IMR-90 (cell line): Measurements from ENCODE around the gene EPB41L2. TPM values are rescaled to one million over a fixed set of nuclear protein-coding genes. Genes with fewer than 3 reads are reported as not detected.

Experiments
- ATAC-seq: fragments of 200-7000 bp; cut with Tn5 transposase; 2 replicates; pipeline ENCODE4 v1.9.1; 2020; ENCODE audit warnings: low read depth, mild to moderate bottlenecking, moderate library complexity
- BruUV-seq: library from RNA; stranded (reverse); fragments of 400-500 nt; replicated peaks from 2 replicates; lab custom pipeline; 2021; lab: Mats Ljungman, UMichigan
- CTCF ChIA-PET: fragments of 300-600 bp; formaldehyde crosslinking; extraction: SDS; loops from one replicate; lab custom pipeline; 2021; ENCODE audit warnings: antibody characterized with exemption; lab: Yijun Ruan, JAX
- POLR2A ChIA-PET: fragments of 300-600 bp; sonication (Branson Sonifier 250); formaldehyde crosslinking; loops from one replicate; lab custom pipeline; 2022; ENCODE audit warnings: antibody characterized with exemption; ENCODE audit not compliant: unreplicated experiment; lab: Charles Lee
- DNase-seq: peaks from one replicate; pipeline ENCODE4 v3.0.0; 2013
- H2AFZ ChIP-seq: replicated peaks from 2 replicates; pipeline ENCODE3; 2013; ENCODE audit warnings: low read length, mild to moderate bottlenecking; ENCODE audit not compliant: poor library complexity
- H2AK5ac ChIP-seq: 2 replicates; pipeline ENCODE4 v1.6.1; 2013; ENCODE audit warnings: low read depth, low read length, inconsistent platforms
- H2AK9ac ChIP-seq: replicated peaks from 2 replicates; pipeline ENCODE3; 2013; ENCODE audit warnings: mild to moderate bottlenecking, low read depth, low read length, moderate library complexity; ENCODE audit not compliant: poor library complexity
- H2BK120ac ChIP-seq: 2 replicates; pipeline ENCODE4 v1.6.1; 2013; ENCODE audit warnings: low read depth, low read length, inconsistent platforms
- H2BK15ac ChIP-seq: 3 replicates; pipeline ENCODE4 v1.6.1; 2013; ENCODE audit warnings: low read depth, low read length, inconsistent platforms
- H2BK20ac ChIP-seq: 2 replicates; pipeline ENCODE4 v1.6.1; 2013; ENCODE audit warnings: low read depth, mild to moderate bottlenecking, inconsistent platforms, low read length, moderate library complexity
- H2BK5ac ChIP-seq: 2 replicates; pipeline ENCODE4 v1.6.1; 2013; ENCODE audit warnings: mild to moderate bottlenecking, low read depth, low read length, inconsistent platforms; ENCODE audit not compliant: poor library complexity, severe bottlenecking
- H3K14ac ChIP-seq: replicated peaks from 2 replicates; pipeline ENCODE4 v1.6.1; 2013; ENCODE audit warnings: low read depth, low read length, inconsistent platforms
- H3K18ac ChIP-seq: 2 replicates; pipeline ENCODE4 v1.6.1; 2013; ENCODE audit warnings: low read depth, low read length, control low read depth
- H3K23ac ChIP-seq: 2 replicates; pipeline ENCODE4 v1.6.1; 2013; ENCODE audit warnings: low read depth, low read length, inconsistent platforms
- H3K27ac ChIP-seq: 2 replicates; pipeline ENCODE4 v1.5.1; 2013; ENCODE audit warnings: mild to moderate bottlenecking, control low read depth, low read length; ENCODE audit not compliant: insufficient read depth
- H3K27me3 ChIP-seq: 2 replicates; pipeline ENCODE4 v1.6.1; 2013; ENCODE audit warnings: low read length; ENCODE audit not compliant: control insufficient read depth, insufficient read depth
- H3K36me3 ChIP-seq: 2 replicates; pipeline ENCODE4 v1.6.1; 2013; ENCODE audit warnings: low read length, mixed read lengths; ENCODE audit not compliant: control insufficient read depth, insufficient read depth
- H3K4ac ChIP-seq: 2 replicates; pipeline ENCODE4 v1.6.1; 2013; ENCODE audit warnings: low read depth, low read length, inconsistent platforms
- H3K4me1 ChIP-seq: 2 replicates; pipeline ENCODE4 v1.6.1; 2013; ENCODE audit warnings: low read length, mixed read lengths; ENCODE audit not compliant: control insufficient read depth, insufficient read depth
- H3K4me2 ChIP-seq: 2 replicates; pipeline ENCODE4 v1.6.1; 2013; ENCODE audit warnings: low read depth, mild to moderate bottlenecking, control low read depth, low read length, moderate library complexity
- H3K4me3 ChIP-seq: 2 replicates; pipeline ENCODE4 v1.5.1; 2013; ENCODE audit warnings: low read depth, mild to moderate bottlenecking, control low read depth, low read length, moderate library complexity; ENCODE audit not compliant: insufficient read depth
- H3K56ac ChIP-seq: 2 replicates; pipeline ENCODE4 v1.6.1; 2013; ENCODE audit warnings: low read length, inconsistent platforms; ENCODE audit not compliant: insufficient read depth; ENCODE audit errors: extremely low read depth
- H3K79me1 ChIP-seq, 2 experiments: 2 replicates each; pipeline ENCODE4 v1.6.1; 2013; ENCODE audit warnings: low read length in 2 of 2, inconsistent platforms in 1 of 2, low read depth in 1 of 2
- H3K9ac ChIP-seq: 2 replicates; pipeline ENCODE4 v1.6.1; 2013; ENCODE audit warnings: low read depth, low read length, control low read depth
- H3K9me1 ChIP-seq: 2 replicates; pipeline ENCODE4 v1.6.1; 2013; ENCODE audit warnings: low read length, inconsistent platforms; ENCODE audit not compliant: insufficient read depth
- H3K9me3 ChIP-seq: 2 replicates; pipeline ENCODE4 v1.6.1; 2013; ENCODE audit warnings: low read length; ENCODE audit not compliant: control insufficient read depth, insufficient read depth
- H4K20me1 ChIP-seq: 2 replicates; pipeline ENCODE4 v1.6.1; 2013; ENCODE audit warnings: low read length, inconsistent platforms; ENCODE audit not compliant: insufficient read depth
- H4K5ac ChIP-seq: 2 replicates; pipeline ENCODE4 v1.6.1; 2013; ENCODE audit warnings: mild to moderate bottlenecking, low read depth, low read length, control low read depth
- H4K8ac ChIP-seq, 2 experiments: 2 replicates each; pipeline ENCODE4 v1.6.1; 2013; ENCODE audit warnings: low read depth in 2 of 2, low read length in 2 of 2, control low read depth in 1 of 2, inconsistent platforms in 1 of 2
- H4K91ac ChIP-seq: 2 replicates; pipeline ENCODE4 v1.6.1; 2013; ENCODE audit warnings: low read depth, low read length, inconsistent platforms; ENCODE audit not compliant: insufficient read depth
- BHLHE40 ChIP-seq: fragments of 150-350 bp; IDR thresholded peaks from 2 replicates; pipeline ENCODE4 v1.6.1; 2016; ENCODE audit warnings: mild to moderate bottlenecking, low read depth, low read length
- CEBPB ChIP-seq: IDR thresholded peaks from 2 replicates; pipeline ENCODE4 v1.6.1; 2012; ENCODE audit warnings: low read depth, low read length, improper control_type of control experiment
- CHD1 ChIP-seq: IDR thresholded peaks from 2 replicates; pipeline ENCODE4 v1.6.1; 2012; ENCODE audit warnings: low read depth, low read length, improper control_type of control experiment
- FOS ChIP-seq: fragments of 150-350 bp; IDR thresholded peaks from 2 replicates; pipeline ENCODE4 v1.6.1; 2016; ENCODE audit warnings: low read depth, low read length
- MAZ ChIP-seq: IDR thresholded peaks from 2 replicates; pipeline ENCODE4 v1.6.1; 2012; ENCODE audit warnings: low read depth, mild to moderate bottlenecking, low read length, improper control_type of control experiment, moderate library complexity, borderline replicate concordance
- MXI1 ChIP-seq: IDR thresholded peaks from 2 replicates; pipeline ENCODE4 v1.6.1; 2012; ENCODE audit warnings: low read depth, mild to moderate bottlenecking, low read length, moderate library complexity, borderline replicate concordance
- NFE2L2 ChIP-seq: fragments of 150-350 bp; IDR thresholded peaks from 2 replicates; pipeline ENCODE4 v1.6.1; 2016; ENCODE audit warnings: low read depth, mild to moderate bottlenecking, low read length
- POLR2A ChIP-seq: IDR thresholded peaks from 2 replicates; pipeline ENCODE4 v1.6.1; 2012; ENCODE audit warnings: mild to moderate bottlenecking, low read depth, low read length
- RAD21 ChIP-seq: IDR thresholded peaks from 2 replicates; pipeline ENCODE4 v1.6.1; 2012; ENCODE audit warnings: low read length, improper control_type of control experiment
- RCOR1 ChIP-seq: IDR thresholded peaks from 2 replicates; pipeline ENCODE4 v1.6.1; 2012; ENCODE audit warnings: mild to moderate bottlenecking, low read length, improper control_type of control experiment; ENCODE audit not compliant: insufficient replicate concordance
- RFX5 ChIP-seq: IDR thresholded peaks from 2 replicates; pipeline ENCODE4 v1.8.0; 2012; ENCODE audit warnings: low read depth, mild to moderate bottlenecking, low read length, moderate library complexity
- SMC3 ChIP-seq: fragments of 150-350 bp; IDR thresholded peaks from 2 replicates; pipeline ENCODE4 v1.6.1; 2016; ENCODE audit warnings: low read depth, mild to moderate bottlenecking, antibody characterized with exemption, low read length, moderate library complexity
- USF2 ChIP-seq: fragments of 150-350 bp; IDR thresholded peaks from 2 replicates; pipeline ENCODE4 v1.6.1; 2017; ENCODE audit warnings: mild to moderate bottlenecking, antibody characterized with exemption, low read length, low read depth
- WGBS, 2 experiments: methylation state at CpG; one replicate each; pipeline versions ENCODE4 v1.1.5 to v1.1.7; 2013; ENCODE audit warnings: missing lambda C conversion rate in 2 of 2; ENCODE audit not compliant: insufficient read length in 1 of 2; ENCODE audit errors: extremely low coverage in 2 of 2; 5-methylcytosine and 5-hydroxymethylcytosine counted together
- dilution Hi-C: fragments of 300-500 bp; cut with HindIII; formaldehyde crosslinking; loops from one replicate; pipeline ENCODE4 v1.14.3; 2018; ENCODE audit warnings: low sequenced_read_pairs; ENCODE audit not compliant: unreplicated experiment
- in situ Hi-C: fragments of 300-500 bp; cut with MboI; formaldehyde crosslinking; loops from 3 replicates; pipeline ENCODE4 v1.14.3; 2019; ENCODE audit warnings: low sequenced_read_pairs, inconsistent platforms, mixed read lengths
- intact Hi-C: fragments of 100-400 bp; cut with micrococcal nuclease; formaldehyde crosslinking; loops from 2 replicates; pipeline ENCODE4 v1.10.0; 2022
- polyA plus RNA-seq, 3 experiments: library from polyadenylated mRNA; depleted of rRNA; stranded (reverse); fragments of >200 nt; gene quantifications; 2 replicates each; pipeline ENCODE4 v1.2.3, GENCODE V29; 2012; ENCODE audit warnings: low replicate concordance in 1 of 3
- total RNA-seq: library from RNA; depleted of rRNA; stranded (reverse); fragments of >200 nt; gene quantifications from 2 replicates; pipeline ENCODE4 v1.2.3, GENCODE V29; 2012
- TF ChIP-seq, protein P1 (sequence below): fragments of 150-350 bp; IDR thresholded peaks from 2 replicates; pipeline ENCODE4 v1.6.1; 2016; ENCODE audit warnings: low read depth, mild to moderate bottlenecking, low read length, moderate library complexity, borderline replicate concordance
- TF ChIP-seq, protein P2 (sequence below): conservative IDR thresholded peaks from 2 replicates; pipeline ENCODE4 v1.5.1; 2012; ENCODE audit warnings: mild to moderate bottlenecking, low read depth, low read length, improper control_type of control experiment

The EPB41L2 gene
- total and polyA plus RNA-seq, 2 of the 4 experiments (the other 2 are of a cell fraction): 85.7 to 99.8 TPM

DNA sequence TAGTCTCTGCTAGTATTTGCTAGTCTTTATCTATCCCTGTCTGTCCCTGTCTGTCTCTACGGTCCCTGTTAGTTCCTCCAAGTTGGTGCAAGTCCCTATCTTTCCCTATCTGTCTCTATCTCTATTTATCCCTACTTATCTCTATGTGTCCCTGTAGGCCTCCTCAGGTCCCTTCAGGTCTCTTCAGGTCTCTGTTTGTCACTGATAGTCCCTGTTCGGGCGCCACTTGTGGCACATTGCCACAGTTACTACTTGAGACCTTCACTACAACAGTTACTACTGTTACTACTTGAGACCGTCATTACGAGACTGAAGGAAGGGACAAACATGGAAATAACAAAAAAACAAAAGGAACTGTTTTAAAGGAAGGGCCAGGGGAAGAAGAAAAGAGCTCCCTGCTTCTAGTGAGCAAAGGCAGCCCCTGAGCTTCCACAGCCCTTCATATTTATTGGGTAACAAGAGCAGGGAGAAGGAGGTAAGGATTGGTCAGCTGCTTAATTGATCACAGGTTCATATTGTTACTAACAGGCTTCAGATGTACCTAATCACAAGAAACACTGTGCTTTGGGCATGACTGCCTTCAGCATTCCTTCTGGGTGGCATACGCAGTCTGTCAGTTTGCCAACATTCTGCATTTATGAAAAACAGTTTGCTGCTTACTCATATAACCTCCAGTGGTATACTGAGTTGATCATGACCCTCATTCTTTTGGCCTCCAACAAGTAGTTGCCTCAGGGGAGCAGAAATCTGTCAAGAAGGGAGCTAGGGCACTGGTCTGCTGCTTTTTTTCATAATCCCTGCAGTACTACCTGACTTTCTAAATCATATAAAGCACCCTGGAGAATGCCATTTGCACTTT is 8.4 kb downstream of the EPB41L2 start:
- ChIA-PET POLR2A (no interaction called here), CTCF (no interaction called here)
- no peak for DNase-seq
- H2AK9ac ChIP-seq: no peak overlapping the region
- intact Hi-C loops: no loop called here
- H3K27me3 ChIP-seq: no peaks in the 10 kb centered on the region
- H4K8ac ChIP-seq: no peak overlapping the region
- H3K14ac ChIP-seq: no peak overlapping the region
- WGBS, 2 experiments: 100% methylated on average over 1 of the region's 6 CpGs; no CpG with 5 or more reads in 1 of the 2 experiments
- H2BK20ac ChIP-seq: no peak overlapping the region; the same call in 1 of the 2 replicates
- no peak overlapping the region for H3K9ac ChIP-seq
- peaks cover 2% of the 10 kb centered on the region; the same call in 1 of the 2 replicates for H3K4me1 ChIP-seq
- peaks cover 44 to 74% of the 10 kb centered on the region in 2 experiments for H3K79me1 ChIP-seq
- BruUV-seq: no TSS peak
- H3K18ac ChIP-seq: no peak overlapping the region
- peaks cover 26% of the 10 kb centered on the region for H3K9me3 ChIP-seq
- H4K20me1 ChIP-seq: peaks cover 45% of the 10 kb centered on the region; the same call in 1 of the 2 replicates
- 0 out of 2 replicates have a peak, but pooled peaks cover 2% of the 10 kb centered on the region for H3K9me1 ChIP-seq
- peaks cover 15% of the 10 kb centered on the region for H3K36me3 ChIP-seq
- H3K4me3 ChIP-seq: no peak overlapping the region
- no peak overlapping the region for H4K5ac ChIP-seq
- in situ Hi-C loops: no loop called here
- H4K91ac ChIP-seq: no peak overlapping the region
- no peak overlapping the region for H2BK120ac ChIP-seq
- no peak overlapping the region for H2BK5ac ChIP-seq
- TF ChIP-seq, protein P1, sequence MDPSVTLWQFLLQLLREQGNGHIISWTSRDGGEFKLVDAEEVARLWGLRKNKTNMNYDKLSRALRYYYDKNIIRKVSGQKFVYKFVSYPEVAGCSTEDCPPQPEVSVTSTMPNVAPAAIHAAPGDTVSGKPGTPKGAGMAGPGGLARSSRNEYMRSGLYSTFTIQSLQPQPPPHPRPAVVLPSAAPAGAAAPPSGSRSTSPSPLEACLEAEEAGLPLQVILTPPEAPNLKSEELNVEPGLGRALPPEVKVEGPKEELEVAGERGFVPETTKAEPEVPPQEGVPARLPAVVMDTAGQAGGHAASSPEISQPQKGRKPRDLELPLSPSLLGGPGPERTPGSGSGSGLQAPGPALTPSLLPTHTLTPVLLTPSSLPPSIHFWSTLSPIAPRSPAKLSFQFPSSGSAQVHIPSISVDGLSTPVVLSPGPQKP: no peak
- TF ChIP-seq CEBPB: no peak
- no peak for TF ChIP-seq MAZ
- no peak for TF ChIP-seq NFE2L2
- TF ChIP-seq MXI1: no peak
- TF ChIP-seq RCOR1: no peak
- TF ChIP-seq POLR2A: no peak
- TF ChIP-seq SMC3: no peak
- no peak for TF ChIP-seq RAD21
- no peak for TF ChIP-seq CHD1
- TF ChIP-seq, protein P2, sequence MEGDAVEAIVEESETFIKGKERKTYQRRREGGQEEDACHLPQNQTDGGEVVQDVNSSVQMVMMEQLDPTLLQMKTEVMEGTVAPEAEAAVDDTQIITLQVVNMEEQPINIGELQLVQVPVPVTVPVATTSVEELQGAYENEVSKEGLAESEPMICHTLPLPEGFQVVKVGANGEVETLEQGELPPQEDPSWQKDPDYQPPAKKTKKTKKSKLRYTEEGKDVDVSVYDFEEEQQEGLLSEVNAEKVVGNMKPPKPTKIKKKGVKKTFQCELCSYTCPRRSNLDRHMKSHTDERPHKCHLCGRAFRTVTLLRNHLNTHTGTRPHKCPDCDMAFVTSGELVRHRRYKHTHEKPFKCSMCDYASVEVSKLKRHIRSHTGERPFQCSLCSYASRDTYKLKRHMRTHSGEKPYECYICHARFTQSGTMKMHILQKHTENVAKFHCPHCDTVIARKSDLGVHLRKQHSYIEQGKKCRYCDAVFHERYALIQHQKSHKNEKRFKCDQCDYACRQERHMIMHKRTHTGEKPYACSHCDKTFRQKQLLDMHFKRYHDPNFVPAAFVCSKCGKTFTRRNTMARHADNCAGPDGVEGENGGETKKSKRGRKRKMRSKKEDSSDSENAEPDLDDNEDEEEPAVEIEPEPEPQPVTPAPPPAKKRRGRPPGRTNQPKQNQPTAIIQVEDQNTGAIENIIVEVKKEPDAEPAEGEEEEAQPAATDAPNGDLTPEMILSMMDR: no peak
- TF ChIP-seq FOS: no peak
- no peak for TF ChIP-seq USF2
- TF ChIP-seq RFX5: no peak
- no peak for TF ChIP-seq BHLHE40
- H2AFZ ChIP-seq: no peak overlapping the region
- no peak overlapping the region for H3K4ac ChIP-seq
- no peak overlapping the region for H3K27ac ChIP-seq
- H2BK15ac ChIP-seq: no peak overlapping the region
- no peak for ATAC-seq
- dilution Hi-C loops: no loop called here
- H2AK5ac ChIP-seq: no peak overlapping the region
- H3K23ac ChIP-seq: no peak overlapping the region
- H3K56ac ChIP-seq: no peak overlapping the region
- H3K4me2 ChIP-seq: no peak overlapping the region
